Psoas muscle (tissue), 8 donors: Measurements from ENCODE around the gene TM7SF3. TPM values are rescaled to one million over a fixed set of nuclear protein-coding genes. Genes with fewer than 3 reads are reported as not detected.

Experiments
- ATAC-seq, 4 donors: fragments of 200-7000 bp; cut with Tn5 transposase; one replicate each; pipeline ENCODE4 v1.9.1; 2020; ENCODE audit warnings: moderate library complexity in 3 of 4, mild to moderate bottlenecking in 2 of 4
- DNase-seq, 2 donors: peaks; one replicate each; pipeline ENCODE4 v3.0.0-alpha.2; 2020
- H3K27ac ChIP-seq: fragments of 200-600 bp; one replicate; pipeline ENCODE4 v1.8.0; 2022
- H3K27me3 ChIP-seq, 3 donors: fragments of 200-600 bp in 1 of 3; one replicate each; pipeline versions ENCODE4 v1.6.1 to v1.8.0; 2013 to 2022; ENCODE audit warnings: low read length in 2 of 3, mild to moderate bottlenecking in 2 of 3, moderate library complexity in 1 of 3; ENCODE audit not compliant: insufficient read depth in 3 of 3
- H3K36me3 ChIP-seq, 2 donors: fragments of 200-600 bp in 1 of 2; one replicate each; pipeline versions ENCODE4 v1.6.1 to v1.8.0; 2013 to 2022; ENCODE audit warnings: low read depth in 1 of 2, mild to moderate bottlenecking in 1 of 2, moderate library complexity in 1 of 2; ENCODE audit not compliant: insufficient read depth in 1 of 2
- H3K4me1 ChIP-seq: fragments of 200-600 bp; one replicate; pipeline ENCODE4 v1.8.0; 2022
- H3K4me3 ChIP-seq: fragments of 200-600 bp; one replicate; pipeline ENCODE4 v1.8.0; 2022; ENCODE audit warnings: mild to moderate bottlenecking
- H3K9me3 ChIP-seq: fragments of 200-600 bp; one replicate; pipeline ENCODE4 v1.8.0; 2022
- WGBS, 3 donors: extraction: QIAGEN DNeasy Blood & Tissue Kit; methylation state at CpG; one replicate each; pipeline versions ENCODE4 v1.1.6 to v1.1.7; 2013; 5-methylcytosine and 5-hydroxymethylcytosine counted together
- intact Hi-C, 2 donors: fragments of 100-400 bp; cut with DNase I; formaldehyde crosslinking; loops; one replicate each; pipeline versions ENCODE4 v1.11.0 to v1.14.2; 2022
- polyA plus RNA-seq, 3 donors: library from polyadenylated mRNA; stranded (reverse); fragments of 200-250 nt; gene quantifications; one replicate each; pipeline ENCODE4 v1.2.3, GENCODE V29; 2013
- total RNA-seq, 4 donors: library from RNA; stranded (reverse); fragmentation: NEBNext Ultra II Directional in 2 of 4; extraction: Animal tissue kit (Norgen Biotek cat#: 25700) in 2 of 4; gene quantifications; one replicate each; pipeline versions ENCODE4 v1.2.1 to v1.2.4, GENCODE V29; 2021 to 2023
- TF ChIP-seq, protein P1 (sequence below): fragments of 200-600 bp; IDR thresholded peaks from one replicate; pipeline ENCODE4 v1.8.0; 2022; ENCODE audit warnings: antibody characterized with exemption
- donor health status: healthy with polysubstance abuse.
- donor health status: DM: no; HTN: no; CAD: no; lungs with moderate emphysema.
- donor health status: Bipolar disorder and iron deficiency.
- donor health status: healthy.
- donor health status: DM: yes; HTN: yes; CAD: no.
- donor health status: DM: no; HTN: no; CAD: no.
- donor health status: DM: no; HTN: no; CAD: no.
- donor health status: DM: yes; HTN: yes; CAD: no.

TM7SF3 gene
- total and polyA plus RNA-seq, 7 donors, result 6.0 to 16.5 (median 12.0) TPM

DNA sequence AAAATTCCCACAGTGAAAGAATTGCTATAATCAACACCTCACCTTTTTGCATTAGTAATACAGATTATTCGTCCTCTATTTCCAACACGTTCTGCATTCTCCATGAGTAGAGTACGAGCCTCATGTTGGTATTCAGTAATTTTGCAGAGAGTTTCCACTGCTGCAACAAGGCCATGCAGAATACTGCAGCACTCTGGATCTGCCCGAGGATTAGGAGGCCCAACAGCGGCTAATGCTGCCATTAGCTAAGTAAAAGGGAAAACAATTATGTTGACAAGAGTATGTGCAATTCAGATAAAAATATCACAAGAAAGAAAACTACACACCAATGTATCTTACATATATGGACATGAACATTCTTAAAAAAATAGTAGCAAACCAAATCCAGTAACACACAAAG is 85.5 kb downstream of the TM7SF3 start:
- DNase-seq (no peak), ATAC-seq (no peak)
- H3K36me3 ChIP-seq, result peaks cover 2 to 87% of the 10 kb centered on the region in 2 donors
- WGBS, 3 donors, result 91 to 94% (median 93%) methylated on average over 5 of the region's 5 CpGs
- H3K27me3 ChIP-seq, result no peaks in the 10 kb centered on the region
- no peak overlapping the region for H3K27ac ChIP-seq
- no peak overlapping the region for H3K4me3 ChIP-seq
- TF ChIP-seq, protein P1, sequence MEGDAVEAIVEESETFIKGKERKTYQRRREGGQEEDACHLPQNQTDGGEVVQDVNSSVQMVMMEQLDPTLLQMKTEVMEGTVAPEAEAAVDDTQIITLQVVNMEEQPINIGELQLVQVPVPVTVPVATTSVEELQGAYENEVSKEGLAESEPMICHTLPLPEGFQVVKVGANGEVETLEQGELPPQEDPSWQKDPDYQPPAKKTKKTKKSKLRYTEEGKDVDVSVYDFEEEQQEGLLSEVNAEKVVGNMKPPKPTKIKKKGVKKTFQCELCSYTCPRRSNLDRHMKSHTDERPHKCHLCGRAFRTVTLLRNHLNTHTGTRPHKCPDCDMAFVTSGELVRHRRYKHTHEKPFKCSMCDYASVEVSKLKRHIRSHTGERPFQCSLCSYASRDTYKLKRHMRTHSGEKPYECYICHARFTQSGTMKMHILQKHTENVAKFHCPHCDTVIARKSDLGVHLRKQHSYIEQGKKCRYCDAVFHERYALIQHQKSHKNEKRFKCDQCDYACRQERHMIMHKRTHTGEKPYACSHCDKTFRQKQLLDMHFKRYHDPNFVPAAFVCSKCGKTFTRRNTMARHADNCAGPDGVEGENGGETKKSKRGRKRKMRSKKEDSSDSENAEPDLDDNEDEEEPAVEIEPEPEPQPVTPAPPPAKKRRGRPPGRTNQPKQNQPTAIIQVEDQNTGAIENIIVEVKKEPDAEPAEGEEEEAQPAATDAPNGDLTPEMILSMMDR, result no peak
- intact Hi-C loops, result no loop called here
- no peaks in the 10 kb centered on the region for H3K9me3 ChIP-seq
- no peaks in the 10 kb centered on the region for H3K4me1 ChIP-seq

Other genes with a start within 250 kb of the TM7SF3 start
- gene ITPR2, start 181.2 kb downstream of the TM7SF3 start, total RNA-seq, result 10 to 100 TPM in 1 of 4 donors, 1 to 10 TPM in 3; 6.1 to 10.3 (median 8.4) TPM
- 1 to 10 TPM in 2 of 3 donors, under 1 TPM in 1; 0.86 to 2.2 (median 1.2) TPM for gene ITPR2, start 181.2 kb downstream of the TM7SF3 start, polyA plus RNA-seq
- gene INTS13, start 76.4 kb downstream of the TM7SF3 start, total RNA-seq, result 10 to 100 TPM; 21.3 to 29.6 (median 23.7) TPM
- gene INTS13, start 76.4 kb downstream of the TM7SF3 start, polyA plus RNA-seq, result 10 to 100 TPM; 21.0 to 35.4 (median 24.6) TPM
- 10 to 100 TPM; 26.0 to 31.3 (median 28.4) TPM for gene FGFR1OP2, start 75.9 kb downstream of the TM7SF3 start, total RNA-seq
- gene FGFR1OP2, start 75.9 kb downstream of the TM7SF3 start, polyA plus RNA-seq, result 10 to 100 TPM; 18.0 to 40.5 (median 20.7) TPM
- 10 to 100 TPM; 40.1 to 52.6 (median 44.2) TPM for gene MED21, start 8.2 kb upstream of the TM7SF3 start, total RNA-seq
- gene MED21, start 8.2 kb upstream of the TM7SF3 start, polyA plus RNA-seq, result 10 to 100 TPM; 20.2 to 53.1 (median 36.9) TPM
- not detected for gene C12orf71, start 68.2 kb upstream of the TM7SF3 start, total RNA-seq
- not detected for gene C12orf71, start 68.2 kb upstream of the TM7SF3 start, polyA plus RNA-seq
- gene STK38L, start 229.9 kb upstream of the TM7SF3 start, total RNA-seq, result 10 to 100 TPM; 16.3 to 21.2 (median 18.6) TPM
- 10 to 100 TPM in 1 of 3 donors, 1 to 10 TPM in 2; 3.7 to 13.3 (median 4.3) TPM for gene STK38L, start 229.9 kb upstream of the TM7SF3 start, polyA plus RNA-seq